ENCODE measurements around the gene PRRT1.

Gene PRRT1

DNA sequence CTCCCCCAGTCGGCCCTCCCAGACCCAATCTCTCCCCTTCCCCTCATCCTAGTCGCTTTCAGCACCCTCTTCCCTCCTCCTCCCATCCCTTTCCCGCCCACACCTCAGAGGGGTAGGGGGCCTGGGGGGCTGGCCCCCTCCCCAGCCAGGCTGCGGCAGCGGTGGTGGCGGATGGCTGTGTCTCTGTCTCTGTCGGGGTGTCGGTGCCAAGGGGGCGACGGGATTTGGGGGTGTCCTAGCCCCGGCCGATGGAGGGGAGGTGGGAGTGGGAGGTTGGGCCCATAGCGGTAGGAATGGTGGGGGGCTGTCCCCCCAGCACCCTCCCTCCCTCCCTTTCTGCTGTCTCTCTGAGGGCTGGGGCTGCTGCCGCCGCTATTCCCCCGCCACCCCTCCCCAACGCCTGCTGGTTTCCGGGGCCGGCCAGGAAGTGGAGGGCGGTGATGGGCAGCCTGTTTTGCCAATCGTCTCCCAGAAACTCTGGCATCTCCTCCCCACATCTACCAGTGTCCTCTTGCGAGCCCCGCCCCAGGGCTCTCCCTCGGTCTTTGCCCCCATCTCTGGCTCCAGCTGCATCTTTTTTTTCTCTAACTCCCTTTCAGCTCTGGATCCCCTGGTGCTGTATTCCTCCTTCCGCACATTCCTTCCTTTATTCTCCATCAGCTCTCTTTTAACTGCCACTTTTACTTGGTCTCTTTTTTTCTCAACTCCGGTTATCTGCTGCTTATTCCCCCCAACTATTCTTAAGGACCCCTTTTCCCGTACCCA is 24.2 kb upstream of the PRRT1 start, which contains the start of gene AGPAT1:
AGPAT1 (minus strand) TSS at position 374 of the 765 bp plus-strand sequence. CDS start 4,588 bp downstream, outside the sequence.
- peak; percentile 96 for DNase-seq (ENCODE audit: low read depth in 2 of 2)

DNA sequence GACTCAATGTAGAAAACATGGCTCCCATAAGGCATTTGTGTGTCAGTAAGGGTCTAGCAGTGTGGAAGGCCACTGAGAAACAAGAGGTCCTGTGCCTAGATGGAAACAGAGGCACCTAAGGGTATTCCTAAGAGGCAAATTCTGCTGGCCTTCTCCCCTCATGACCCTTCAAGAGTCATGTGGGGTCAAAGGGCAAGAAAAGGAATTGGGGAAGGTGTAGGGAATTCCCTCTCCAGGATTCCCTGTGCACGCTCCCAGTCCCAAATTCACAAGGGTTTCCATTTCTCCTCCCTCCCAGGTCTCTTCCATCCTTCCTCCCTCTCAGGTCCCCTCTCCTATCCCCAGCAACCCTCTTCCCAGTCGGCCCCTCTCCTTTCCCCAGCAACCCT is 23.6 kb upstream of the PRRT1 start:
- DNase-seq (ENCODE audit: low read depth in 2 of 2): no peak

DNA sequence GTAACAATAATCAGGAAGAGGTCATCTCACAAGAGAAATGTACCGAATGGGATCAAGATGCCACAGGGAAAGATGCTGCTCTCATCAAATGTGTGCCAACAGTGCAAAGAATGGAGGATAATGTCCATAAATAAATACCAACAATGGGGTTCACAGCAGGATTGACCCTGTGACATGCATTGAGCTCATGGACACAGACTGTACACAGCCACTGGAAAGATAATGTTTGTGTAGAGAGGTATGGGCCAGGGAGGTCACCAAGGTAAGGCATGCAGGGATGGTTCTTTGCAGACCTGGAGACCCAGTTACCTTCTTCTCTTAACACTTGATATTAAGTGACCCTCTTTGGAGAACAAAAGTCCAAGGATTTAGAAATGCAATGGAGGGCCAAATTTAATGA is 22.7 kb upstream of the PRRT1 start:
- DNase-seq (ENCODE audit: low read depth in 2 of 2): no peak

DNA sequence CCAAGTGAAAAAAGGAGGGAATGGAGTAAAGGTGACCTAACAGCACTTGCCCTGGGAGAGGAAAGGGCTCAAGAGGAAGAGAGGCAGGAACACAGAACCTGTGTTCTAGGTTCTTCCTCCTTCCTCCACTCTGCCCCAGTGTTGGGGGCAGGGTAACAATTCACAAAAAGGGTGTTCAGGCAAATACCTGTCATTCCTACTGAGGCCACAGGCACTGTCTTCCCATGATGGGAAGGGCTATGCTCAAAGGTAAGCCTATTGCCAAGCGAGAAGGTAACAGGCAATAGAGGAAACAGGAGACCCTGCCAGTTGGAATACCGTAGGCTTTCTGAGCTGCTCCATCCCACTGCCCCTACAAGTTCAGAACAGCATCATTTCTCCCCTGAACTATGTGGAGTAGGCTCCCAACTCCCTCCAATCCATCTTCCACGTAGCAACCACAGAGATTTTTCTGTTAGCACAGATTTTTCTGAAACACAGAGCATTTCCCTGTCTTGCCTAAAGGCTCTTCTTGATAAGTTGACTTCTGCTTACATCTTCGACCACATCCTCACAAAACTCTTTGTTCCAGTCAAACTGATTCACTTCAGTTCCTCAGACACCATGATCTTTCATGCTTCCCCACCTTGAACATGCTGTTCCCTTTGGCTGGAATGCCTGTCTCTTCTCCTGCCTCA is 21.4 kb upstream of the PRRT1 start:
- DNase-seq (ENCODE audit: low read depth in 2 of 2): no peak

DNA sequence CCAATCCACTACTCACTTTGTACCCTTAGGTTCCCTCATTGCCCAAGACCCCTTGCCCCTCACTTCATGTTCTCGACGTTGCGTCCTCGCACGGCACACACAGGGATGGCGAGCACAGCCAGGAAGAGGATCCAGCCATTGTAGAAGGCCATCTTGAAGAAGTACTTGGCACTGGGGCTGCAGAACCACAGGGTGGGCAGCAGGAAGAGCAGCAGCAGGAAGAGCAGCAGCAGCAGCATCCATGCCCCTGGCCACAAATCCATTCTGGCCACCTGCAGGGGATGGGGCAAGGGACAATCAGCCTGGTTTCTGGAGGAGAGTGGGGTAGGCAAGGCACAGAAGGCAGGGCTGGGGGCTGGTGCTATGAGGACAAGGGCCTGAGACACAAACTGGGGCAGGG is 19.5 kb upstream of the PRRT1 start:
- no peak for DNase-seq (ENCODE audit: low read depth in 2 of 2)

DNA sequence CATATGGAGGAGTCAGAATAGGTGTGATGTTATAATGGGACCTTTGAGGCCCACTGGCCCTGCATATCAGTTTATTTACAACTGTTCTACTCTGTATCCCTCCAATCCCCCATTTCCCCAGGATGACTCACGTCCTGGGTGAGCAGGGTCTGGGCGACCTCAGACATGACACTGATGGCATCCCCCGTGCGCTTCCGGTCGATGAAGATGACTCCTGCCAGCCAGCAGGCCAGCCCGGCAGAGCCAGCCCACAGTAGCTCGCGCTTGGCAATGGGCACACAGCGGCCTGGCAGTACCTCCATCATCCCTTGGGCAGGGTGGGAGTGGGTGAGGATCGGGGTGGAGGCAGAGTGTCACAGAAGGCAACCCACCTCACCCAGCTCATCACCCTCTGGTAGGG is 18.6 kb upstream of the PRRT1 start:
- no peak for DNase-seq (ENCODE audit: low read depth in 2 of 2)

DNA sequence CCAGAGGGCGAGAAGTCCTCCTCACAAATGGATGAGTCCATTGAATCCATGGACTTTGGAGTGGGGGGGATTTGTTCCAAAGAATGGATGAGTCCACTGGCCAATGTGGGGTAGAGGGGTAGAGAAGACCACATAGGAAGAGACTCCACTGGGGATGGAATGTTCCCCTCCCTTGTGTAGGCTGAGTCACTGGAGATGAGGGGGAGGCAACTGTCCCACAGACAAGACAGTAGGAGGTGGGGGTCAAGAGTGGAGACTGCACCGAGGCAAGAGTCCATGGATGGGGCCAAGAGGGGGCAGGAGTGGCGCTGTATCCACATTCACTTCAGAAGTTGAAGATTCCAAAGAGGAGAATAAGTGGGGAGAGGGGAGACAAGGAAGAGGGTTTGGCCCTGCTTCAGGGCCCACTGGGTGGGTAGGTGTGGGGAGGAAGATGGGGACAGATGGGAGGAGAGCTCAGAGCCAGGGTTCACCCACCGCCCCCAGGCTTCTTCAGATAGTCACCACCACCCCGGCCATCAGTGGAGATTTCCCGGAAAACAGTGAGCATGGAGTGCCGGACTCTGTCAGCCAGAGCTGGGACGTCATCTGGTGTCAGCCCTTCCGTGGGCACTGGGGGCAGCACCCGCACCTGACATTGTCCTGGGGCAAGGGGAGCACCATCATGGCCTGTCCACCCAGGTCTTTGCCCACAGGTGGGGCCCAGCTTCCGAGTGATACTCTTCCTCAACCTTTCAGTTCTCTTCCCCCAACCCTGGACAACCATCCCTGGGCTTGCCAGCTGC is 17.3 kb upstream of the PRRT1 start:
- DNase-seq (ENCODE audit: low read depth in 2 of 2): no peak

DNA sequence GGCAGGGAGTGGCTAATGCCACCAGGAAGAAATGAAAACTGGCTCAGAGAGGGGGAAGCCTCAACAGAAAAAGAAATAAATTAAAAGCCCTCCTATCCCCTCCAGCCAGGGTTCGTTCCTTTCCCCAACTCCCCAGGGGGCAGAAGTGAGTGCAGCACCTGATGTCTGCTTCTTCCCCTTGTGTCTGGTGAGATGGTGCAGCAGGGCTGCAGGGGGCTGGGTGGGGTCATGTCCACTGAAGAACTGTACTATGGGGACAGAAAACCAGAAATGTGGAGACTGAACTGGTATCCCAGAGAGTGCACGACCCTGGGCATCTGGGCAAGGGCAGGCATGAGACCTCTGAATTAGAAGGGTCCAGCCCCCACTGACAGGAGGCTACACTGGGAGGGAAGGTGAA is 16.6 kb upstream of the PRRT1 start:
- DNase-seq (ENCODE audit: low read depth in 2 of 2): no peak

DNA sequence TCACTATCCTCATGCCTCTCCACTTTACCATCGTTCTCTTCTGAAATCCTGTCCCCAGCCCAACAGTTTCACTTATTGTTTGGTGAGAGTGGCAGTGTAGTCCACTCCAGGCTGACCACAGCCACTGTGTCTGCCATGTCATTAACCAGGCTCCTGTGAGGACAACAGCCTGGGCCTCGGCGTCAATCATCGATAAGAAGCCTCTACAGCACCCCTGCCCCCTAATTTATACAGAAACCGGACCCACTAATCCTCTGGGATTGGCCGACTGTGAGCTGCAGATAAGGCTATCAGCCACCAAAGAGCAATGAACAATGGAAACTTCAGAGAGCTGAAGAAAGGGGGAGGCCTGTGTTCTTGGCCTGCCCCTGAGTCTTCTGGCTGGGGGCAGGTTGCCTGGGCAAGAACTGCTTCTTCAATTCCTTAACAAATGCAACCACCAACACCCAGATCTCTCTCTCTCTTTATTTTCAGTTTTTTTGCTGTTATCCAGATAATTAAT is 16.1 kb upstream of the PRRT1 start:
- DNase-seq (ENCODE audit: low read depth in 2 of 2): no peak

DNA sequence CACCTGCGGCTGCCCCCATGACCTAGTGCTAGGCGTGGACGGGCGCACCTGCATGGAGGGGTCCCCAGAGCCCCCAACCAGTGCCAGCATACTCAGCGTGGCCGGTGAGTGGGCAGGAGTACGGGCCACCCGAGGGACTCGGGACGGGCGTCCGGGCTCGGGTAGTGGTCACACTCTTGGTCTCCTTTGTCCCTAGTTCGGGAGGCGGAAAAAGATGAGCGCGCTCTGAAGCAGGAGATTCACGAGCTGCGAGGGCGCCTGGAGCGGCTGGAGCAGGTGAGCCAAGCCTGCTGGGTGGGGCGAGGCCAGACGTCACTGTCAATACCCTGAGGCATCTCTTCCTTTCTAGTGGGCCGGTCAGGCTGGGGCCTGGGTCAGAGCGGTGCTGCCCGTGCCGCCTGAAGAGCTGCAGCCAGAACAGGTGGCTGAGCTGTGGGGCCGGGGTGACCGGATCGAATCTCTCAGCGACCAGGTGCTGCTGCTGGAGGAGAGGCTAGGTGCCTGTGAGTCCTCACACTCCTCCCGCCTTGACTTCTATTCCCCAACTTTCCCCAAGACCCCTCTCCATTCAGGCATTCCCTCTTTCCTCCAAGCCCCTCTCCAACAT is 15.5 kb upstream of the PRRT1 start:
- no peak for DNase-seq (ENCODE audit: low read depth in 2 of 2)

DNA sequence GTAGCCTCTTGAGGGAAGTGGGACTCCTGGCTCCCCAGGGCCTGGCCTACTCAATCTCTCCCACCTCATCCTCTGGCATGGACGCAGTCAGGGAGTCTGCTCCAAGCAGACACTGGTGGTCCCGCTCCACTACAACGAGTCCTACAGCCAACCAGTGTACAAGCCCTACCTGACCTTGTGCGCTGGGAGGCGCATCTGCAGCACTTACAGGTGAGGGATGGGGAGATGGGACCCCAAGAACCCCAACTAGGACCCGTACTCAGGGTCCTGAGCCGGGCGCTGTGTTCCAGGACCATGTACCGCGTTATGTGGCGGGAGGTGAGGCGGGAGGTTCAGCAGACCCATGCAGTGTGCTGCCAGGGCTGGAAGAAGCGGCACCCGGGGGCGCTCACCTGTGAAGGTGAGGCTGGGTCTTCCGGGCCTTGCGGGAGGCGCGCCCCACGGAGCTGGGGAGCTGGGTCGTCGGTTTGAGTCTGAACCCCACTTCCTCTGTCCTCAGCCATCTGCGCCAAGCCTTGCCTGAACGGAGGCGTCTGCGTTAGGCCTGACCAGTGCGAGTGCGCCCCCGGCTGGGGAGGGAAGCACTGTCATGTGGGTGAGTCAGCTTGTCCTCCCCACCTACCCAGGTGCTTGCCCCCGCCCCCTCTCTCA is 14.8 kb upstream of the PRRT1 start:
- DNase-seq (ENCODE audit: low read depth in 2 of 2): no peak

DNA sequence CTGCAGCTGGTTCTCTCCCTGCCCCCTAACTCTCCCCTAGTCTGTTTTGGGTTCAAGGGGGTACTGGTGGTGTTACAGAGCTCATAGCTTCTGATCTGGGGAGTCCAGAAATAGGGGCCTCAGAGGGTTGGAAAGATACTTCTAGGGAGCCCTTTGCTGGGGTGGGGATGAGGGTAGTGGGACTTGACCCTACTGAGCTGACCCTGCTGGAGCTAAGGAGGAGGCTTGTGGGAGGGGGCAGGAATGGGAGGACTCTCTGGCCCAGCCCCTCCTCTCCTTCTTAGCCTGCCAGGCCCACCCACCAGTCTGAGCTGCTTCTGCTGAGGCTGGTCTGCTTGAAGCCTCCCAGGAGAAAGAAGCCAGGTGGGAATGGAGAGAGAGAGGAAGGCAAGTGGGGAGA is 12.6 kb upstream of the PRRT1 start, which contains the start of gene EGFL8:
EGFL8 (plus strand) TSS at position 301 of the 400 bp plus-strand sequence. CDS start 1,571 bp downstream, outside the sequence.
- DNase-seq (ENCODE audit: low read depth in 2 of 2): no peak

DNA sequence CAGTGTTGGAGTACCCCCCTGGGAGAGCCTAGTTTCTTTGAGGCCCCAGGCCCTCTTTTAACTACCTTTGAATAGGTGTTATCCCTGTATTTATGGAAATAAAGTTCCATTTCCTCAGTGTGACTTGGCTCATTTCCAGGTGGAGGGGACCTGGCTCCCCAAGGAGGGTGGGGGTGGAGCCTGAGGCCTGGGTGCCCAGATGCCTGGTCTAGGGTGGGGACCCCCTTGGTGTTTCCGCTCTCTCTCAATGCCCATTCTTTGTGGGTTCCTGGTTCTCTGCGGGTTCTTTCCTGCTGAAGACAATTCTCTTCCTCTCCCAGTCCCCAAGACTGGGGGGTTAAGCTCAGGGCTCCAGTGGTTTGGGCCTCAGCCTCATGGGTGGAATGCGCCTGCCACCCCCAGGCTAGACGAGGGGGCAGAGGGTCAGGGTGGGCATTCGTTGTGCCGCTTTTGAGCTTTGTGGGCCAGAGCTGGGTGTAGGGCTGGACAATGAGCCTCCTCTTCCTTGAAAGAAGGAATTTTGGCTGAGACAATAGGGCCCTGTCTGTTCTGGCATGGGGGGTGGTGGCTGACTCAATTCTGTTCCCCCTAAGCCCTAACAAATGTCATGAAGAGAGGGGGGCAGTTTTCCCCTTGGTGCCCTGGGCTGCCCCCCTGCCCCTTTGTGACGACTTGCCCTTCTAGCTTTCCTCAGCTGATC is 12.0 kb upstream of the PRRT1 start:
- no peak for DNase-seq (ENCODE audit: low read depth in 2 of 2)

DNA sequence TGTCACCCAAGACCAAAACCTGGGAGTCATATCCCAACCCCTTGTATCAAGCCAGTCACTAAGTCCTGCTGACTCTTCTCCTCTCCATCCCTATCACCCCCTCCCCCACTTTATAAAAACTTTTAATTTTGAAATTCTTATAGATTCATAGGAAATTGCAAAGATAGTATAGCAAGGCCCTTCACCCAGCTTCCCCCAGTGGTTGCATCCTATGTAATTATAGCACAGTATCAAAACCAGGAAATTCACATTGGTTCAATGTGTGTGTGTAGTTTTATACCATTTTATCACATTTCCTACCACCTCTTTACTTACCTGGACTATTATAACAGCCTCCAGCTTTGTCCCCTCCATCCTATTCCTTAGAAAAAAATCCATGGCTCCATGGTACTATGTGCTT is 6.3 kb upstream of the PRRT1 start:
- no peak for DNase-seq (ENCODE audit: low read depth in 2 of 2)

DNA sequence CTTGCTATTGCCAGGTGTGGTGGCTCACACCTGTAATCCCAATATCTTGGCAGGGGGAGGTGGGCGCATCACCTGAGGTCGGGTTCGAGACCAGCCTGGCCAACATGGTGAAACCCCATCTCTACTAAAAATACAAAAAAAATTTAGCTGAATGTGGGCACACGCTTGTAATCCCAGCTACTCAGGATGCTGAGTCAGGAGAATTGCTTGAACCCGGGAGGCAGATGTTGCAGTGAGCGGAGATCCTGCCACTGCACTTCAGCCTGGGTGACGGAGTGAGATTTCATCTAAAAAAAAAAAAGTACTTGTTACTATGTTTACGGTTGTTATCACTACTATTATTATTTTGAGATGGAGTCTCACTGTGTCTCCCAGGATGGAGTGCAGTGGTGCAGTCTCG is 5.2 kb upstream of the PRRT1 start:
- no peak for DNase-seq (ENCODE audit: low read depth in 2 of 2)

DNA sequence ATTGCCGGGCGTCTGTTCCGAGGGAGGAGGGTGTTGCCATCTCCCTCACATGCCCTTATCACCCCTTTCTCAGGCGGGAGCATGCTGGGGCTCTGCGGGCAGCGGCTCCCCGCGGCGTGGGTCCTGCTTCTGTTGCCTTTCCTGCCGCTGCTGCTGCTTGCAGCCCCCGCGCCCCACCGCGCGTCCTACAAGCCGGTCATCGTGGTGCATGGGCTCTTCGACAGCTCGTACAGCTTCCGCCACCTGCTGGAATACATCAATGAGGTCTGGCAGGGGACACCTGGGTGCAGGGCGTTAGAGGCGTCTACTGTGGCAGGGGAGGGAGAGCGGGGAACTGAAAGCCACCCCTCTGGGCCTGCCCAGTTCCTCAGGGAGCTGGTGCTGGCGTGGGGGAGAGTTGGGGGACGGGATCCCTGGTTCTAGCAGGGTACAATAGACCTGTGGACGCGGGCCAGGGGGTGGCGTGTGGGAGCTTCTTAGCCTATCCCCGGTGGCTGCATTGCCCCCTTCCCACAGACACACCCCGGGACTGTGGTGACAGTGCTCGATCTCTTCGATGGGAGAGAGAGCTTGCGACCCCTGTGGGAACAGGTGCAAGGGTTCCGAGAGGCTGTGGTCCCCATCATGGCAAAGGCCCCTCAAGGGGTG is 2.9 kb upstream of the PRRT1 start:
- DNase-seq (ENCODE audit: low read depth in 2 of 2): peak; percentile 25 to 45

DNA sequence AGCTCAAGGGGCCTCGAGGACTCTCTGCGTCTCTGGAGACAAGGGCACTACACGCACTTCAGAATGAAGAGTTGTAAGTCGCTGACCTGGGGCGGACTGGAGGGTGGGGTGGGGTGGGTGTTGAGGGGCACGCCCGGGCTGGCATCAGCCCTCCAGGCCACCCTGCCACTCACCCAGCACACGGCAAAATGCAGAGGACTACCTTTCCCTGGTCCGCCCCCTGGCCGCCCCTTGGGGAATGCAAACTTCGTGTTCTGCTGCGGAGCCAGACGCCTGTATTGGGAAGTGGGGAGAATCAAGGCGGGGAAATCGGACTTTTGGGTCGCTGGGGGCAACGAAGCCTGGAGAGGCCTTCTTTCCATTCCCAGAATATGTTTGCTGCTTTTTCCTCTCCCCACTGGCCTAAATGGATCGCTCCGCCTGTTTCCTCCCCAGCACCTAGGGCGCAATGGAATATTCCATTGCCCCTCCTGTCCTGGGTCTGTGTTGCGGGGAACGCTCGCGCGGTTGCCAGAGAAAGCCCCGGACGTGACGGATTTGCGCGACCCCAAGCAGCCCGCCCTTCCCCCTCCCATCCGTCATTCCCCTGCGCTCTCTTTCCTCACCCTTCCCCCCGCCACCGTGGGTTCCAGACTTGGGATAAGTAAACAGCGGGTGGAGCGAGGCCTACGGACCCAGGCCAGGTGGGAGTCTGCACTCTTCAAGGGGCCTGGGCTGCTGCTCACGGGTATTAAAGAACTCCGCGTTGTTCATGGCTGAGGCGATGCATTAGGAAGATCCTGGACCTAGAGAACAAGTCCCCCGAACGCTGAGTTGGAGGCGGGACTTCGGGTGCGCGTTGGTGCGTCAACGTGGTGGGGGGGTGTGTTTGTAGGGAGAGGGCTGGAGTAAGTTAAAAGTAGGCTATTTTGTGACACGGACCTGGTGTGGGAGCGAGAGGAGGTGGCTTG is 2.1 kb upstream of the PRRT1 start, which contains the start of gene PPT2:
PPT2 (plus strand) TSS at position 578 of the 950 bp plus-strand sequence. CDS start 454 bp downstream, outside the sequence.
- DNase-seq (ENCODE audit: low read depth in 2 of 2): peak; percentile 65 to 67

DNA sequence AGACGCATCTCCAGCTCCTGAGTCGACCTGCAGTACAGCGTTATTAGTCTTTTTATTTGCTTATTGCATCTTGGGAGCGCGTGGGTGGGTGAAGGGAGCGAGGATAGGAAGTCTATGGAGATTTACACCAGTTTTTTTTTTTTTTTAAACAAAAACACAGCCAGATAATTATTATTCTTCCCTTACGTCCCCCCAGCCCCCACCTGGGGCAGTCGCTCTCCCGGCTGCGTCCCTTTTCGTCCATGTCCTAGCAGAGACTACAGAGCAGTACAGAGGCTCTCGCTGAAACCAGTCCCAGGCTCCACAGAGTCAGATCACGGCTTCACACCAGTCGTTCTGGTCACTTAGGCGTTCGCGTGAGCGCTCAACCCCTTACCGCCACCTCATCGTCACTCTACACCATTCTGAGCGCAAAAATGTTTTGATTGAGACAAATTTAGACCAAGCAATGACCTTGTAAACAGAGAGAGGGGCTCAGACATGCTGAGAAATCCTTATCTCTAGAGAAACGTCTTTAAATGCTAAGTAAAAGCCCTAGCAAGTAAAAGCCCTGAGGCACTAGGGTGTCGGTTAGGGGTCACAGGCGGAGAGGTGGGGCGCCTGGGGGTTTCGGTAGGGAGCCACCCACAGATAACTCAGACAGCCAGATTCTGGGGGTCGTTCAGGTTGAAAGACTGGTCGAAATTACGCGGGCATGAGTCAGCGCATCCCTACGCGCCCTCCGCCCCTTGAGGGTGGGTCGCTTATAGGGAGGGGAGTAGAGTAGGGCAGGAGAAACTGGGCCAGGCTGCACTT is 1.2 kb upstream of the PRRT1 start:
- DNase-seq (ENCODE audit: low read depth in 2 of 2): no peak
